ENCODE results near the gene PBX4.
A peak's percentile ranks its signal among the peaks of the same experiment; 100 is the strongest.

Gene PBX4

GRCh38 chr19:19649155-19649554, 30.7 kb upstream of the PBX4 start:
- no peak for DNase-seq (ENCODE audit: low spot score)

GRCh38 chr19:19647037-19647835, 28.7 kb upstream of the PBX4 start:
- DNase-seq (ENCODE audit: low spot score) = no peak

GRCh38 chr19:19645233-19645870, 26.9 kb upstream of the PBX4 start:
- no peak for DNase-seq (ENCODE audit: low spot score)

DNA sequence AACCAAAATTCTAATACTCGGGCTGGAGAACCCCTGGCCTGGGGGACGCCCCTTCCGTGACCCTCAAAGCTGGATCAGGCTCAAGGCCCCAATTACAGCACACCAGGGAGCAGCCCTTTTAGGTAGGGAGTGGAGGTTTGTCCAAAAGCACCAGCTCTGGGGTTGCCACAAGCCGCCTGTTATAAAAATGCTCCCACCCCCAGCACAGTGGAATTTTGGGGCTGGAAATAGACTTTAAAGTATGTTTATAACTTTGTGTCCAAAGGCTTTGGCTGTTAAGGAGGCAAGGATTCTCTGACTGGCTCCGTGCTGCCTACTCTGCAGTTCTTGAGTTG, 25.5 kb upstream of the PBX4 start:
- no peak for DNase-seq (ENCODE audit: low spot score)

- peak; percentile 60 for DNase-seq (ENCODE audit: low spot score)
Observed at GRCh38 chr19:19643158-19644053, 24.9 kb upstream of the PBX4 start, which contains the start of gene GMIP. TSS of gene GMIP (minus strand) at chr19:19643657. CDS start at chr19:19643529, 128 bp downstream.

- no peak for DNase-seq (ENCODE audit: low spot score)
Observed at GRCh38 chr19:19642506-19643157, 24.1 kb upstream of the PBX4 start.

DNA sequence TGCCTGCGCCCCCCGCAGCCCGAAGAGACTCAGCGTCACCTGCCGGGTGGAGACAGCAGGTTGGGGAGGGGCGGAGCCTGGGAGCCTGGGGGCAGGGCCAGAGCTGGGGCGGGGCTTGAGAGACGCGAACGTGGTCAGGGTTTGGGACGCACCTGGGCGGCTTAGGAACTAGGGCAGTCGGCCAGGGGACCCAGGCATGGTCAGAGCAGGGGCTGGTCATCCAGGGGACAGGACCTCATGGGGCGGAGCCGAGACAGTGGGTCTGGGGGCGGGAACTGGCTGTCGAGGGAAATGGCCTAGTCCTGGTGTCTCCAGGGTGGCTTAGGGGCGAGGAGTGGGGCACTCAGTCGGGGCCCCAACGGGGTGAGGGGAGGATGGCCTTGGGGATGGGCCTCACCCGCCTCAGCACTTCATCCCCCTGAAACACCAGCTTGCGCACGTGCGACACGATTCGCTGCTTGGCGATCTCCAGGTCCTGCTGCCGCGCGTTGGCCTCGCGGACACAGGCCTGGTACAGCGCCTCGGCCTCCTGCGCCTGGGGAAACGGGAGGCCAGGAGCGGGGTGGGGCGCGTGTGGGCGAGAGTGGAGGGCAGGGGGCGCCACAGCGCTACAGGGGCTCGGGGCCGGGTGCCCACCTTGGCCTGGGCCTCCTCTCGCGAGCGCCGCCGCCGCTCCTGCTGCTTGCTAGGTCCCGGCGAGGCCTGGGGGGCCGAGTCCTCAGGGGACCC, 19.2 kb upstream of the PBX4 start:
- no peak for DNase-seq (ENCODE audit: low spot score)

- no peak for DNase-seq (ENCODE audit: low spot score)
Observed at GRCh38 chr19:19637186-19637522, 18.7 kb upstream of the PBX4 start.

- no peak for DNase-seq (ENCODE audit: low spot score)
Observed at GRCh38 chr19:19636573-19637185, 18.2 kb upstream of the PBX4 start.

DNA sequence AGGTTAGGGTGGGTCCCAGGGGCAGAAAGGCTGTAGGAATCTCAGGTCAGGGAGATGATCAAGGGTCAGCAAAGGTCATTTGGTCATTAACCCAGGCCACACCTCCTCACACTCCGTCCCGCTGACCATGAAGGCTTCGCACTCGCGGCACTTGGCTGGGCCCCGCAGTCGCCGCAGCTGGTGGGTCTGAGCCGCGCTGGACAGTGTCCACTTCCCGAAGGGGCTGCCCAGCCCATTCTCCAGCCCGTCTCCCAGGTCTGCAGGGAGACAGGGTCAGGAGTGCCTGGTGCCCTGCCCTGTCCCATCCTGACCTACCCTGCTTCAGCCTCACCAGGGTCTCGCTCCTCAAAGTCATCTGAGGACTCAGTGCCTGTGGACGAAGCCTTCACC, 16.8 kb upstream of the PBX4 start:
- DNase-seq (ENCODE audit: low spot score) = no peak

- DNase-seq (ENCODE audit: low spot score) = no peak
Observed at GRCh38 chr19:19634516-19635312, 16.2 kb upstream of the PBX4 start.

DNA sequence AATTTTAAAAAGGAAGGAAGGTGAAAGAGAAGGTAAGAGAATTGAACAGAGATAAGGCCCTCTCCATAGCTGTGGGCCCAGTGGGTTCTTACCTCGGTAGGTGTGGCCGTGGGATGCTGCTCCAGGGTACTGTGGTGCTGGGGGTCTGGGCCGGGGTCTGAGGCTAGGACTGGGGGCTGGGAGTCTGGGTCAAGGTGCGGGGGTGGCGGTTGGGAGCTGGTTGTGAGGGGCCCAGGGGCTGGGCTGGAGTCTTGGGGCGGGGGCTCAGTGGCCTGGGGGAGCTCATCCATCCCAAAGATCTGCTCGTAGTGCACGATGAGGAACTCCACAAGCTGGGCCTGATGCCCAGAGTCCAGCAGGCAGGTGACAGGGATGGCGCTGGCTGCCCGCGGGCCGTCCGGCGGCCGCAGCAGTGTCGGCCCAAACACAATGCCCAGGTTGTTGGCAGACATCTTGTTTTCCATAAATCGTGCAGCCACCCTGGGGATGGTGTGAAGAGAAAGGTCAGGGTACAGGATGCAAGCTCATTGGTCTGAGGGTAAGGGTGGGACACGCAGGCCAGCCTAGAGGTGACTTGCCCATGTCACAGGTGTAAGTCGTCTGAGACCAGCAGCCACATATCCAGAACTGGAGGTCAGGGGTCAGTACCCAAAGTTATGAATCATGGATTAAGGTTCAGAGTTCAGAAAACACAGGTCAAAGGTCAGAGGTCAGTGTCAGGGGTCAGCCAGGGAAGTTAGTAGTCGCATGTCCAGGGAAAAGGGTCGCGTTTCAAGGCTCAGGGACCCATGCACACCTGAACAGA, 15.4 kb upstream of the PBX4 start:
- no peak for DNase-seq (ENCODE audit: low spot score)

DNA sequence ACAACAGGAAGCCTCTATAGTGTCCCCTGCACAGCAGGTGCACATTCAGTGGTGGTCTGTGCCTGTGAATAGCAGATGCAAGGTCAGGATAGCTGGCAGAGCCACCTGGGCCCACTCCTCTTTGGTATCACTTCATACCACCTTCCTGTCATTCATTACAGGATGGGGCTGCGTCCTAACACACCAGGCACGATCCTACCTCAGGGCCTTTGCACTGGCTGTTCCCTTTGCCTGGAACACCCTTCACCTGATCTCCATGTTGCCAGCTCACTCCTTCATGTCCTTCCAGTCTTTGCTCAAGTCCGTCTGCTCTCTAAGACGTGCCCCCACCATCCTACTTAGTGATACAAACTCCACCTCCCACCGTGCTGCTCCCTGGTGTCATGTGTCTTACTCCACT, 14.2 kb upstream of the PBX4 start:
- DNase-seq (ENCODE audit: low spot score) = no peak

GRCh38 chr19:19631346-19631745, 12.9 kb upstream of the PBX4 start:
- DNase-seq (ENCODE audit: low spot score) = no peak

- no peak for DNase-seq (ENCODE audit: low spot score)
Observed at GRCh38 chr19:19630426-19630825, 11.9 kb upstream of the PBX4 start.

- no peak for DNase-seq (ENCODE audit: low spot score)
Observed at GRCh38 chr19:19630062-19630414, 11.6 kb upstream of the PBX4 start.

DNA sequence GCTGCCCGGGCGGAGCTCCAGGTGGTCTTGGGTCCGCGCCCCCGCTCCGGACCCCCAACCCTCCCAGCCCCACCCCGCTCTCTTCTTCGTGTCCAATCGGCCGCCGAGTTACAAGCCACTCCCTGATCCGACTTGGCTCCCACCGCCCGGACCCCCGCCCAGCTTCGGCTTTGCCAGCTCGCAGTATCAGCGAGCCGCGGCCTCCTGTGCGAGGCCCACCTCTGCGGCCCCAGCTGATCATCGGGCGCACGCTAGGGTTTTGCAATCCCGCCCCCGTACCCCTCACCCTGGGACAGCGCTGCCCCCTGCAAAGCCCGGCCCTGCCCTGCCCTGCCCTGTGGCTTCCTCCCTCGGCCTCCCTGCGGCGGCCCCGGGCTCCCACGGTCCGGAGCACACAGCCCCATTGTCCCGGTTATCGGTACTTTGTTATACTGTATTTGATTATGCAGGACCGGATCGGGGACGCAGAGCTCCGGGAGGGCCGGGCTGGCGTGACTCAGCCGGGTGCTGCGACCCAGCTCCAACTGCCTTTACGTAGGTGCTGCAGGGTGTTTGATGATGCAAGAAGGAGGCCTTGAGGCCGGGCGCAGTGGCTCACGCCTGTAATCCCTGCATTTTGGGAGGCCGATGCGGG, 10.1 kb upstream of the PBX4 start:
- DNase-seq (ENCODE audit: low spot score) = peak; percentile 83

DNA sequence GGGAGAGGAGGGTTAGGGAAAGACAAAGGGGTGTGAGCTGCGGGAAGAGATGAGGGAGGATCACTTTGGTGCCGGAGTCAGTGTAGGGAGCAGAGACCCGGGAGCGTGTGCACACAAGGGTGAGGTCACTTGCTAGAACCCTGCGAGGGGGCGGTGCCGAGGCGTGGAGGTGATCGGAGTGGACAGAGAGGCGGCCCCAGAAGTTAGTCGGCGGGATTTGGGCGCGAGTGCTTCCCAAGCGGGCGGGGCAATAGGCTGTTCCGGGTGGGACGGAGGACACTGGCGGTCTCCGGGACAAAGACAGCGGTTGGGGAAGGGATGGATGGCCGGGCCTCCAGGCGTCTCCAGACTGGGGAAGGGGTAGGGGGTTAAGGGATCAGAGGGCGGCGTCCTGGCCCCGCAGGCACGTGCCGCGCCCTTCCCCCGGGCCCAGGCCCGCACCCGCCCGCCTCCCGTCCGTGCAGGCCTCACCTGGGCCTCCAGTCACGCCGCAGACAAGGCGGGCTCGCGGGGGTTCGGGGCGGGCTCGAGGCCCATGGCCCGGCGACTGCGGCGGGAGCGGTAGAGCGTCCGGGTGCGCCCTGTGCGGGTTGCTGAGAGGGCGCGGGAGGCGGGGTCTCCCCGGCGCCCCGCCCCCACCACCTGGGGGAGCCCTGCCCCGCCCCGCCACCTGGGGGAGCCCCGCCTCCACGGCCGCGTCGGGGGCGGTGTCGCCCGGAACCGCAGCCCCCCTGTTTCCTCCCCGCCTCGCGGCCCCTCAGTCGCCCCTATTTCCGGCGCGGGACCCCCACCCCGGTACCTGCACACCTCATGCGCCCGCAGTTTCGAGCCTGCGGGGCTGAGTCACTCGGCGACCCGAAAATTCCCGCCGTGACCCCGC, 9.4 kb upstream of the PBX4 start, which contains the start of gene LPAR2:
LPAR2 (minus strand) TSS at position 600 of the 880 bp plus-strand sequence. CDS start 945 bp downstream, outside the sequence.
- peak; percentile 55 for DNase-seq (ENCODE audit: low spot score)

Measured in SK-N-DZ (cell line).